GM13977 (cell line): ENCODE results near the gene PGAP2.

Source experiments
- DNase-seq: peaks from one replicate; pipeline ENCODE4 v3.0.0; 2012; ENCODE audit warnings: low spot score
- in situ Hi-C: fragments of 300-500 bp; cut with MboI; formaldehyde crosslinking; loops from one replicate; pipeline ENCODE4 v1.12.0; 2022; ENCODE audit warnings: low sequenced_read_pairs, low pct_unique_long_range_greater_than_20kb, mixed read lengths, inconsistent platforms; ENCODE audit not compliant: unreplicated experiment
- TF ChIP-seq, protein P1 (sequence below): IDR thresholded peaks from 2 replicates; pipeline ENCODE4 v1.5.1; 2012; ENCODE audit warnings: mild to moderate bottlenecking, control low read depth; ENCODE audit not compliant: insufficient read depth; ENCODE audit errors: extremely low read depth, missing control alignments

Gene PGAP2

GRCh38 chr11:3861683-3862082 is 53.3 kb downstream of the PGAP2 start:
- DNase-seq, result no peak
- TF ChIP-seq, protein P1, sequence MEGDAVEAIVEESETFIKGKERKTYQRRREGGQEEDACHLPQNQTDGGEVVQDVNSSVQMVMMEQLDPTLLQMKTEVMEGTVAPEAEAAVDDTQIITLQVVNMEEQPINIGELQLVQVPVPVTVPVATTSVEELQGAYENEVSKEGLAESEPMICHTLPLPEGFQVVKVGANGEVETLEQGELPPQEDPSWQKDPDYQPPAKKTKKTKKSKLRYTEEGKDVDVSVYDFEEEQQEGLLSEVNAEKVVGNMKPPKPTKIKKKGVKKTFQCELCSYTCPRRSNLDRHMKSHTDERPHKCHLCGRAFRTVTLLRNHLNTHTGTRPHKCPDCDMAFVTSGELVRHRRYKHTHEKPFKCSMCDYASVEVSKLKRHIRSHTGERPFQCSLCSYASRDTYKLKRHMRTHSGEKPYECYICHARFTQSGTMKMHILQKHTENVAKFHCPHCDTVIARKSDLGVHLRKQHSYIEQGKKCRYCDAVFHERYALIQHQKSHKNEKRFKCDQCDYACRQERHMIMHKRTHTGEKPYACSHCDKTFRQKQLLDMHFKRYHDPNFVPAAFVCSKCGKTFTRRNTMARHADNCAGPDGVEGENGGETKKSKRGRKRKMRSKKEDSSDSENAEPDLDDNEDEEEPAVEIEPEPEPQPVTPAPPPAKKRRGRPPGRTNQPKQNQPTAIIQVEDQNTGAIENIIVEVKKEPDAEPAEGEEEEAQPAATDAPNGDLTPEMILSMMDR, result no peak
- in situ Hi-C loops, result no loop called here

DNA sequence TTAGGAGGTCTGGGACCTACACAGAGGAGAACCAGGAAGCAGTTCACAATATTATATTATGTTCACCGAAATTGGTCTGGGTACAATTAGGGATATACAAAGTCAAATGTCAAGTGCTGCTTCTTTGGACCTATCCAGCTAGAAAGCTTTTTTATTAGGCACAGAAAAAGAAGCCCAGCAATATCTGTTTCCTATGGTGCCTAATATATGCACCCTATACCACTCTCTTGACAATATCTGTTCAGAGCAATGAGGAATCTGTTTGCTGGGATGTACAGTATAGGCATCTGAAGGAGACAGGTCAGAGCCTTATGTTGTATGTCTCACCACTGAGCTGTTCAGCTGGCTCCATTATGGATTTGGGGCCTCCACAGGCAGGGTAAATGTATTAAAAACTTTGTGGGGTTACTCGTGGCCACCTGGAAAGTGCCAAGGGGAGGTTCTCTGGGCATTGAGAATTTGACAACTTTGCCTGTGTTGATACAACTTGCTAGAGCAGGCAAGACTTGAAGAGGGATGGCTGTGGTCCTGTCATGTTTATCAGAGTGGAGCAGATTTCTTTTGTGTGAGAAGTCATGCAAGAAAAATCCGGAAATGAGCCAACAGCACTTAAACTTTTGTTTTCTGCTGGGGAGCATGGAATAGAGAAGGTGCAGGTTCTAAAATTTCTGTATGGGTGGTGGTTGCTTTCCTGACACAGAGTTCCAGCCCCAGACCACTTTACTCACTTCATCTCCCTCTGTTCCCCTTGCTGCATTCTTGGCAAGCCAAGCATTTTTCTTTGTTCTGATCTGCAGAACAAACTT is 57.2 kb downstream of the PGAP2 start:
- in situ Hi-C loops, result no loop called here
- DNase-seq, result no peak
- TF ChIP-seq, protein P1, result no peak

DNA sequence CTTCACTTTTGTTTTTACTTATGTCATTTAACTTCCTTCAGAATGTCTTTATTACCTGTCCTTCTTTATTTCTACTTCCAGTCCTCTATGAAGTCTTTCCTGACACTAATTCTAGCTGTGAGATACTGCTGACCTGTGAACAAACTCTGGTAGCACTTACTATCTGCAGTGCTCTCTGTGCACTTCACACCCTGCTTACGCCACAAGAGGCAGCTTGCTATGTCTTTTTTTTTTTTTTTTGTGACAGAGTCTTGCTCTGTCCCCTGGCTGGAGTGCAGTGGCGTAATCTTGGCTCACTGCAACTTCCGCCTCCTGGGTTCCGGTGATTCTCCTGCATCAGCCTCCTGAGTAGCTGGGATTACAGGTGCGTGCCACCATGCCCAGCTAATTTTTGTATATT is 57.8 kb downstream of the PGAP2 start:
- no peak for DNase-seq
- TF ChIP-seq, protein P1, result no peak

GRCh38 chr11:3866836-3867208 is 58.5 kb downstream of the PGAP2 start:
- TF ChIP-seq, protein P1, result no peak
- in situ Hi-C loops, result no loop called here
- no peak for DNase-seq

More for the DNA sequence above, 57.8 kb downstream of the PGAP2 start:
- in situ Hi-C loops, result no loop called here

DNA sequence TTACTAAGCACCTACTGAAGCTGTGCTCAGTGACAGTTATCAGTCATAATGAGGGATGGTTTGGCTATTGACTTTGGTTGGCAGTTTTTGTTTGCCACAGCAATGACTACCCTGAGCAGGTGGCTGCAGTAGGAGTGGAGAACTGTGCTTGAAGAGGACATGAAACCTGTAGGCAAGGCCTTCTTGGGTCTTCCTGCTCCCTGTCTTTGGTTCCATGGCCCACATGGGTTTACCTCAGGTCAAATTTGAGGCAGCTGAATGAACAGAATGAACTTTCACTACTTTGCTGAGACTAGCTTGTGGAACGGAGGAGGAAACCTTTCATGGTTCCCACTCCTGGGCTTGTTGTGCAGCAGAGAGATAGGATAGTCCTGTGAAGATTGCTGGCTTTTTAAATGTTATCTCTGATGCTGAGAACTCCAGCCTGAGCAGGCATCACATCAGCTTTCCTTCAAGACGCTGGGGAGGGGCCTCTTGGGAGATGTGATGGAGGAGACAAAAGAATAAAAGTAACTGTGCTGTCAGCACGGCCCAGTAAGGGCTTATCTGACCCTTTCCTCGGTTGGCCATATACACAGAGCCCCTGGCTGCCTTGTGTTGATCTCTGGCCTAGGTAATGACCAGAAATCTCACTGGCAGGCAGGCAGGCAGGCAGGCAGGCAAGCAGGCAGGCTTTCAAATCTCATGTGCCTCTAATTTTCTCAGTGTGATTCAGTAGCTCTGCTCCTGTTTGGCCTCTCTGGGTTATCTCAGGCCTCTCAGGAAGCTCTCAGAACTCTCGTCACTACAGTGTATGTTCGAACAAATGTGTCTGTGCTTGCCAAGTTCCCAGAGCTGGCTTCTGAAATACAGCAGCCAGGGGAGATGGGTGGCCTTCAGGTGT is 59.1 kb downstream of the PGAP2 start:
- TF ChIP-seq, protein P1, result no peak
- in situ Hi-C loops, result no loop called here
- no peak for DNase-seq

DNA sequence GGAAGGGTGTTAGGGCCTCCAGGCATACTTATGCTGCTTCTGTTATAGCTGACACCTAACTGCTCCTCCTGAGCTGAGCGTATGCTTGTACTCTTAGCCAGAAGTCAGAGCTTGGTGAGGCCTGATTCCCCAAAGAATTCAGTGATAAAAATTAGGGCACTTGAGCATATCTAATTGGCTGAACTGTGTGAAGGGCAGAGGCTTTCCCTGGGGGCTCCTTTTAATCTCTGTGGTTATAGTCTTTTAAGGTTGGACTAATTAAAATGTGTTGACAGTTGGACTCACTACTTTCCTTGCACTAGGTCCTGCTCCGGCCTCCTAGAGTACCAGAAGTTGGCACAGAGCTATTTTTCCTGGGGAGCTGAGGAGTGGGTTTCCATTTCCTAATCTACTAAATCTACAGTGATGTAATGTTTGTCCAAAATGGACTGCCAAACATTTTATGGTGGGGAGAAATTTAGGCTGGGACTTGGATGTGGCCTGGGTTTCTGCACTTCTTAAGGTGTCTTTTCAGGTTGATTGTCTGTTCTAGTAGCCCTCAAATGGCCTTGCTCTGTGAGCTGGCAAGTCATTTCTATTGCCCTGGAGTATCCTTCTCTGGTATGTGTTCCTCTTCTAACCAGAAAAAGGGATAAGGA is 65.5 kb downstream of the PGAP2 start:
- in situ Hi-C loops, result no loop called here
- DNase-seq, result no peak
- TF ChIP-seq, protein P1, result no peak
